ENCODE data around the gene MCIDAS.

GRCh38 chr5:55188656-55189540 lies 38.2 kb downstream of the MCIDAS start:
- TF ChIP-seq CTCF (IDR thresholded peaks at IDR 0.05) (no peak), POLR2A (IDR thresholded peaks at IDR 0.05) (no peak), EP300 (IDR thresholded peaks at IDR 0.05) (no peak)

Data from upper lobe of left lung (tissue), 4 donors.